Psoas muscle (tissue), 8 donors: ENCODE results near the gene ANKDD1B. TPM values are rescaled to one million over a fixed set of nuclear protein-coding genes. Genes with fewer than 3 reads are reported as not detected.

Source experiments
- ATAC-seq, 4 donors: fragments of 200-7000 bp; cut with Tn5 transposase; one replicate each; pipeline ENCODE4 v1.9.1; 2020; ENCODE audit warnings: moderate library complexity in 3 of 4, mild to moderate bottlenecking in 2 of 4
- DNase-seq, 2 donors: peaks; one replicate each; pipeline ENCODE4 v3.0.0-alpha.2; 2020
- H3K27ac ChIP-seq: fragments of 200-600 bp; one replicate; pipeline ENCODE4 v1.8.0; 2022
- H3K27me3 ChIP-seq, 3 donors: fragments of 200-600 bp in 1 of 3; one replicate each; pipeline versions ENCODE4 v1.6.1 to v1.8.0; 2013 to 2022; ENCODE audit warnings: low read length in 2 of 3, mild to moderate bottlenecking in 2 of 3, moderate library complexity in 1 of 3; ENCODE audit not compliant: insufficient read depth in 3 of 3
- H3K36me3 ChIP-seq, 2 donors: fragments of 200-600 bp in 1 of 2; one replicate each; pipeline versions ENCODE4 v1.6.1 to v1.8.0; 2013 to 2022; ENCODE audit warnings: low read depth in 1 of 2, mild to moderate bottlenecking in 1 of 2, moderate library complexity in 1 of 2; ENCODE audit not compliant: insufficient read depth in 1 of 2
- H3K4me1 ChIP-seq: fragments of 200-600 bp; one replicate; pipeline ENCODE4 v1.8.0; 2022
- H3K4me3 ChIP-seq: fragments of 200-600 bp; one replicate; pipeline ENCODE4 v1.8.0; 2022; ENCODE audit warnings: mild to moderate bottlenecking
- H3K9me3 ChIP-seq: fragments of 200-600 bp; one replicate; pipeline ENCODE4 v1.8.0; 2022
- WGBS, 3 donors: extraction: QIAGEN DNeasy Blood & Tissue Kit; methylation state at CpG; one replicate each; pipeline versions ENCODE4 v1.1.6 to v1.1.7; 2013; 5-methylcytosine and 5-hydroxymethylcytosine counted together
- intact Hi-C, 2 donors: fragments of 100-400 bp; cut with DNase I; formaldehyde crosslinking; loops; one replicate each; pipeline versions ENCODE4 v1.11.0 to v1.14.2; 2022
- polyA plus RNA-seq, 3 donors: library from polyadenylated mRNA; stranded (reverse); fragments of 200-250 nt; gene quantifications; one replicate each; pipeline ENCODE4 v1.2.3, GENCODE V29; 2013
- total RNA-seq, 4 donors: library from RNA; stranded (reverse); fragmentation: NEBNext Ultra II Directional in 2 of 4; extraction: Animal tissue kit (Norgen Biotek cat#: 25700) in 2 of 4; gene quantifications; one replicate each; pipeline versions ENCODE4 v1.2.1 to v1.2.4, GENCODE V29; 2021 to 2023
- TF ChIP-seq, protein P1 (sequence below): fragments of 200-600 bp; IDR thresholded peaks from one replicate; pipeline ENCODE4 v1.8.0; 2022; ENCODE audit warnings: antibody characterized with exemption
- donor health status: healthy with polysubstance abuse.
- donor health status: DM: no; HTN: no; CAD: no; lungs with moderate emphysema.
- donor health status: Bipolar disorder and iron deficiency.
- donor health status: healthy.
- donor health status: DM: yes; HTN: yes; CAD: no.
- donor health status: DM: no; HTN: no; CAD: no.
- donor health status: DM: no; HTN: no; CAD: no.
- donor health status: DM: yes; HTN: yes; CAD: no.

Gene ANKDD1B
- total and polyA plus RNA-seq, 7 donors, result 0.09 to 0.26 (median 0.14) TPM; not detected in 4

DNA sequence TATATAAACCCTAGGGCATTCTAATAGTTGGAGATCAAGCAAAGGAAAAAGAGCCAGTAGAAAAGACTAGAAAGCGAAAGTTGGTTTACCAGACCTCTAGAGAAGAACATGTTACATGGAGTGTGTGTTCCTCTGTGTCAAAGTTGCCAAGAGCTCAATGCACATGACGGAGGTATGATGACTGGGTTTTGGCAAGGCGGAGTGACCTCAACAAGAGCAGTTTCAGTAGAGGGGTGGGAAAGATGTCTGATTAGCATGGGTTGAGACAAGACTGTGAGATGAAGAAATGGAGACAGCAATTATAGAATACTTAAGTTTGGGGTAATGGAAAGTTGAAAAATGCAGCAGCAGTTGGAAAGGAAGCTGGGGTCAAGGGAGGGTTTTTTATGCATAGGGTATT, 1.6 kb downstream of the ANKDD1B start:
- WGBS, 3 donors, result 89 to 95% (median 95%) methylated on average over 3 of the region's 3 CpGs
- no peaks in the 10 kb centered on the region for H3K36me3 ChIP-seq
- intact Hi-C loops, result no loop called here
- TF ChIP-seq, protein P1, sequence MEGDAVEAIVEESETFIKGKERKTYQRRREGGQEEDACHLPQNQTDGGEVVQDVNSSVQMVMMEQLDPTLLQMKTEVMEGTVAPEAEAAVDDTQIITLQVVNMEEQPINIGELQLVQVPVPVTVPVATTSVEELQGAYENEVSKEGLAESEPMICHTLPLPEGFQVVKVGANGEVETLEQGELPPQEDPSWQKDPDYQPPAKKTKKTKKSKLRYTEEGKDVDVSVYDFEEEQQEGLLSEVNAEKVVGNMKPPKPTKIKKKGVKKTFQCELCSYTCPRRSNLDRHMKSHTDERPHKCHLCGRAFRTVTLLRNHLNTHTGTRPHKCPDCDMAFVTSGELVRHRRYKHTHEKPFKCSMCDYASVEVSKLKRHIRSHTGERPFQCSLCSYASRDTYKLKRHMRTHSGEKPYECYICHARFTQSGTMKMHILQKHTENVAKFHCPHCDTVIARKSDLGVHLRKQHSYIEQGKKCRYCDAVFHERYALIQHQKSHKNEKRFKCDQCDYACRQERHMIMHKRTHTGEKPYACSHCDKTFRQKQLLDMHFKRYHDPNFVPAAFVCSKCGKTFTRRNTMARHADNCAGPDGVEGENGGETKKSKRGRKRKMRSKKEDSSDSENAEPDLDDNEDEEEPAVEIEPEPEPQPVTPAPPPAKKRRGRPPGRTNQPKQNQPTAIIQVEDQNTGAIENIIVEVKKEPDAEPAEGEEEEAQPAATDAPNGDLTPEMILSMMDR, result no peak
- H3K9me3 ChIP-seq, result no peaks in the 10 kb centered on the region
- H3K27ac ChIP-seq, result no peak overlapping the region
- H3K4me3 ChIP-seq, result no peak overlapping the region
- ATAC-seq (no peak), DNase-seq (no peak)
- no peaks in the 10 kb centered on the region for H3K27me3 ChIP-seq
- peaks cover 7% of the 10 kb centered on the region for H3K4me1 ChIP-seq

DNA sequence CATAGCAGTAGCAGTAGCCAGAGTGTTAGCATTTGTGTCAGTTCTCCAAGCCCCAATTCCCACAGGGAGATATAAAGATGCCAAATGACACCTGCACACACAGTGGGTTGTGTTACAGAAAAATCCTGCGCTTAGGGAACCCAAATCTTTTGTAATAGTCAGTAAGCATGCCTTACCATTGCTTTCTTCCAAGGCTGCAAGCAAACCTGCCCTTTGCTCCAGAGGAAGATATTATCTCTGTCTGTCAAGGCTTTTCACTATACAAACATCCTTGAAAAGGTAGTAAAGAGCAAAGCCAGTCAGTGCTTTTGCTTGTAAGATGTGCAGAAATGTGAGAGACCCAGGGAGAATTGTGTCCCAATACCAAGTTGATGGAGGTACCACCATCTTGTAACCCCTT, 2.9 kb downstream of the ANKDD1B start:
- no peak for ATAC-seq
- WGBS, 3 donors, result 76 to 86% (median 85%) methylated on average over 1 of the region's 1 CpG

DNA sequence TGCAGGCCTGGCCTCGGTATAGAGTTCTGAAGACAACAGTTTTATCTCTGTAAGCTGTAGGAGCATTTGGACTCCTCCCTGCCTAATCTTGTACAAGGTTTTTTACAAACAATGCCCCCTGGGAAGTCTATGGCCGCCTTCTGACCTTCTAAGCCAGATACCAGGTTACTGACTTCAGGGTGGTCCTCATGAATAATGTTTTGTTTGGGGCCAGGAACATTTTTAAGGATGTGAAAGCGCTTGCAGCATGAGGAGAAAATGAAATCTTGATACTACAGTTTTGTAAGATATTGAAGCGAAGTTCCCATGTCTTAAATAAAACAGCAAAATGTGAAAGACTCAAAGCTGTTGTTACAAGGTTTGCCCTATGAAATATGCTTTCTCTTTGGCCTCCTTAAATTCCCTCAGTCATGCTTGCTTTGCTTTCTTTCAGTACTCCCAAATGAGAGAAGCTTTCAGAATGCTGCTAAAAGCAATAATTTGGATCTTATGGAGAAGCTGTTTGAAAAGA, 5.2 kb downstream of the ANKDD1B start:
- H3K4me1 ChIP-seq, result peaks cover 4% of the 10 kb centered on the region
- no peaks in the 10 kb centered on the region for H3K27me3 ChIP-seq
- H3K4me3 ChIP-seq, result no peak overlapping the region
- H3K36me3 ChIP-seq, result no peaks in the 10 kb centered on the region
- H3K27ac ChIP-seq, result no peak overlapping the region
- H3K9me3 ChIP-seq, result no peaks in the 10 kb centered on the region
- 69 to 73% (median 72%) methylated on average over 4 of the region's 4 CpGs for WGBS, 3 donors
- intact Hi-C loops, result no loop called here
- TF ChIP-seq, protein P1, result no peak
- no peak for DNase-seq
- ATAC-seq, result no peak

More for the DNA sequence above, 2.9 kb downstream of the ANKDD1B start:
- intact Hi-C loops, result no loop called here
- Histone ChIP-seq H3K27ac (no peak overlapping the region), H3K9me3 (no peaks in the 10 kb centered on the region), H3K4me1 (peaks cover 7% of the 10 kb centered on the region), H3K4me3 (no peak overlapping the region), H3K27me3 (no peaks in the 10 kb centered on the region), H3K36me3 (no peaks in the 10 kb centered on the region)
- TF ChIP-seq, protein P1, result no peak
- no peak for DNase-seq

DNA sequence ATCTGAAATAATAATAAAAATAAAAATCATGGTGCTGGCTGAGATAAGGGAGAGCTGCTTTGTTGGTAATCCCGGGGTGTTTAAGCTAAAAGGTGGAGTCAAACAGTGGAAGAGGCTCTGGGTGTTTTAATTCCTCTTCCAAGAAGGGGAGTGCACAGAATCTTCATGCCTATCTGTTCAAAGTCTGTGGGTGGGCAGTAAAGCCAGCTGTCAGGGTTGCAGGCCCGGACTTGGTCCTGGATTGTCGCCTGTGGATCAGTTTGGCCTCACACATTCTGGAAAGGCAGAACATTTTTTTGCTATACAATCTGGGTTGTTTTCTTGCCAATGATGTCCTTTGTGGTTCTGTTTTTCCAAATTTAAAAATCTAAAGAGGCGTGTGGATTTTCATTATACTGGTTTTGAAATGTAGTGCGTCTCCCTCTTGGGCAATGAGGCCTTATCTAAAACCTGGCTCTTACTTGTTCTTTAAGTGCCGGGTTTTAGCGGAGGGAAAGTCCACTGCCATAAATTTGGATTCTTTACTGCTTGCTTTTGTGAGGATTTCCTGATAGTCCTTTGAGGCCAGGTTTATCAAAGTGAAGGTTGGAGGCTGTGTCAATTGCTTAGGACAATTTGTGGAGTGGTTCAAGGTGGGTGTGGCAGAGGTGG, 5.8 kb downstream of the ANKDD1B start:
- Histone ChIP-seq H3K4me3 (no peak overlapping the region), H3K9me3 (no peaks in the 10 kb centered on the region), H3K27me3 (no peaks in the 10 kb centered on the region), H3K36me3 (no peaks in the 10 kb centered on the region), H3K27ac (no peak overlapping the region), H3K4me1 (no peaks in the 10 kb centered on the region)
- 52 to 56% (median 52%) methylated on average over 7 of the region's 7 CpGs for WGBS, 3 donors
- DNase-seq (no peak), ATAC-seq (no peak)
- intact Hi-C loops, result no loop called here
- TF ChIP-seq, protein P1, result no peak
